ENCODE data around the gene CDKL5.

- no peak for TF ChIP-seq CTCF (IDR thresholded peaks at IDR 0.05; ENCODE audit: insufficient read depth, low read length)
- TF ChIP-seq POLR2AphosphoS5 (IDR thresholded peaks at IDR 0.05; ENCODE audit: low read depth), result no peak
- no peak for TF ChIP-seq REST (IDR thresholded peaks at IDR 0.05; ENCODE audit: insufficient replicate concordance, low read depth)
Observed at GRCh38 chrX:18652636-18653035, 227.2 kb downstream of the CDKL5 start.
